ENCODE results near the gene ZNF862. TPM values are rescaled to one million over a fixed set of nuclear protein-coding genes. Genes with fewer than 3 reads are reported as not detected.
A peak's percentile ranks its signal among the peaks of the same experiment; 100 is the strongest.

Gene ZNF862
- total and polyA plus RNA-seq, 10 of the 15 experiments (the other 5 are each of a cell fraction or from before 2014, with no cell fraction given), result 0.49 to 7.7 (median 3.5) TPM

GRCh38 chr7:149846436-149847046 is 8.4 kb downstream of the ZNF862 start:
- intact Hi-C loops (cut with micrococcal nuclease; ENCODE audit: unreplicated experiment) (no loop called here), in situ Hi-C loops (cut with MboI) (no loop called here)
- no peak overlapping the region for H3K9ac ChIP-seq (ENCODE audit: control insufficient read depth, insufficient read depth, low read length)
- BruUV-seq (replicated peaks), result no TSS peak
- no peaks in the 10 kb centered on the region for H3K36me3 ChIP-seq (ENCODE audit: control insufficient read depth in 2 of 2, insufficient read depth in 2 of 2, low read length in 1 of 2)
- WGBS (ENCODE audit: insufficient coverage, insufficient replicate concordance, low lambda C conversion rate, missing lambda C conversion rate), result 21% methylated on average over 3 of the region's 3 CpGs
- SMC1A ChIA-PET (ENCODE audit: uncharacterized antibody, unreplicated experiment), result interaction anchor here (1.0 to 1.3 kb wide), 2 partner anchors 8 to 24 kb away, joined by 4 to 5 read pairs; partner anchors contain the start of gene ZNF862
- H3K79me2 ChIP-seq (ENCODE audit: control insufficient read depth, insufficient read depth, low read length), result no peaks in the 10 kb centered on the region
- no peaks in the 10 kb centered on the region for H3K9me3 ChIP-seq (replicated peaks; ENCODE audit: control insufficient read depth, insufficient read depth, low read length)
- POLR2A ChIA-PET, result interaction anchor here (0.6 to 1.2 kb wide), 2 partner anchors 182 to 1786 kb away, joined by 3 read pairs; no protein-coding TSS in a partner anchor
- H3K4me3 ChIP-seq, result no peak overlapping the region
- no peak overlapping the region for H2AFZ ChIP-seq (ENCODE audit: control insufficient read depth, low read depth, low read length)
- 0 out of 2 replicates have a peak overlapping the region, but pooled peaks have one; percentile 13 for H3K27ac ChIP-seq (ENCODE audit: control insufficient read depth, insufficient read depth)
- peak; percentile 96 for ATAC-seq
- peak overlapping the region; percentile 44; the same call in 1 of the 2 replicates for H3K4me2 ChIP-seq (ENCODE audit: control insufficient read depth, insufficient read depth)
- no peaks in the 10 kb centered on the region for H3K27me3 ChIP-seq (replicated peaks in 1 of 2; ENCODE audit: control insufficient read depth in 2 of 2, insufficient read depth in 2 of 2, low read length in 1 of 2)
- peak; percentile 38 for DNase-seq (ENCODE audit: low read depth, low spot score)
- no peaks in the 10 kb centered on the region for H4K20me1 ChIP-seq (ENCODE audit: control insufficient read depth, insufficient read depth)
- peak; percentile 57 for FAIRE-seq
- CTCF ChIA-PET, result interaction anchor here (0.6 to 1.3 kb wide), 2 partner anchors 9 to 37 kb away, joined by 3 to 4 read pairs; no protein-coding TSS in a partner anchor
- RAD21 ChIA-PET (ENCODE audit: unreplicated experiment), result interaction anchor here (0.6 to 0.9 kb wide), 2 partner anchors 8 to 25 kb away, joined by 3 read pairs; partner anchors contain the start of gene ZNF862
- peaks cover 11% of the 10 kb centered on the region for H3K4me1 ChIP-seq (ENCODE audit: control insufficient read depth, insufficient read depth, low read length)
- TF ChIP-seq ZNF207 (IDR thresholded peaks at IDR 0.05; ENCODE audit: borderline replicate concordance) (no peak), IRF4 (IDR thresholded peaks at IDR 0.05; ENCODE audit: low read depth, low read length) (0 out of 2 replicates have a peak, but pooled peaks have one; percentile 24), SUZ12 (IDR thresholded peaks at IDR 0.05; ENCODE audit: unreplicated experiment) (no peak), CBX5 (IDR thresholded peaks at IDR 0.05; ENCODE audit: low read depth) (no peak), RUNX3 (IDR thresholded peaks at IDR 0.05; ENCODE audit: low read length) (peak; percentile 62), EP300 (IDR thresholded peaks at IDR 0.05; ENCODE audit: borderline replicate concordance in 1 of 2, control insufficient read depth in 1 of 2, low read depth in 2 of 2, low read length in 2 of 2) (no peak), MEF2A (IDR thresholded peaks at IDR 0.05; ENCODE audit: insufficient read depth, low read depth, low read length) (no peak), E4F1 (IDR thresholded peaks at IDR 0.05; ENCODE audit: borderline replicate concordance, partially characterized antibody) (no peak), CREM (IDR thresholded peaks at IDR 0.05; ENCODE audit: low read depth) (no peak), BRCA1 (IDR thresholded peaks at IDR 0.05; ENCODE audit: low read depth, low read length) (no peak), ELK1 (IDR thresholded peaks at IDR 0.05; ENCODE audit: low read depth, low read length) (no peak), IKZF2 (IDR thresholded peaks at IDR 0.05) (peak in 1 of 2 experiments; percentile 33; a peak in 1 of 4 replicates), BMI1 (IDR thresholded peaks at IDR 0.05; ENCODE audit: borderline replicate concordance) (no peak), TCF3 (IDR thresholded peaks at IDR 0.05; ENCODE audit: borderline replicate concordance, insufficient read depth, low read depth, low read length) (no peak)
- TF ChIP-seq, protein P1, sequence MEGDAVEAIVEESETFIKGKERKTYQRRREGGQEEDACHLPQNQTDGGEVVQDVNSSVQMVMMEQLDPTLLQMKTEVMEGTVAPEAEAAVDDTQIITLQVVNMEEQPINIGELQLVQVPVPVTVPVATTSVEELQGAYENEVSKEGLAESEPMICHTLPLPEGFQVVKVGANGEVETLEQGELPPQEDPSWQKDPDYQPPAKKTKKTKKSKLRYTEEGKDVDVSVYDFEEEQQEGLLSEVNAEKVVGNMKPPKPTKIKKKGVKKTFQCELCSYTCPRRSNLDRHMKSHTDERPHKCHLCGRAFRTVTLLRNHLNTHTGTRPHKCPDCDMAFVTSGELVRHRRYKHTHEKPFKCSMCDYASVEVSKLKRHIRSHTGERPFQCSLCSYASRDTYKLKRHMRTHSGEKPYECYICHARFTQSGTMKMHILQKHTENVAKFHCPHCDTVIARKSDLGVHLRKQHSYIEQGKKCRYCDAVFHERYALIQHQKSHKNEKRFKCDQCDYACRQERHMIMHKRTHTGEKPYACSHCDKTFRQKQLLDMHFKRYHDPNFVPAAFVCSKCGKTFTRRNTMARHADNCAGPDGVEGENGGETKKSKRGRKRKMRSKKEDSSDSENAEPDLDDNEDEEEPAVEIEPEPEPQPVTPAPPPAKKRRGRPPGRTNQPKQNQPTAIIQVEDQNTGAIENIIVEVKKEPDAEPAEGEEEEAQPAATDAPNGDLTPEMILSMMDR (IDR thresholded peaks at IDR 0.05 in 2 of 3, conservative IDR thresholded peaks at IDR 0.05 in 1 of 3; ENCODE audit: control insufficient read depth in 2 of 3, extremely low read depth in 1 of 3, insufficient read depth in 1 of 3, low read depth in 3 of 3, low read length in 3 of 3), result no peak
- TF ChIP-seq, protein P2, sequence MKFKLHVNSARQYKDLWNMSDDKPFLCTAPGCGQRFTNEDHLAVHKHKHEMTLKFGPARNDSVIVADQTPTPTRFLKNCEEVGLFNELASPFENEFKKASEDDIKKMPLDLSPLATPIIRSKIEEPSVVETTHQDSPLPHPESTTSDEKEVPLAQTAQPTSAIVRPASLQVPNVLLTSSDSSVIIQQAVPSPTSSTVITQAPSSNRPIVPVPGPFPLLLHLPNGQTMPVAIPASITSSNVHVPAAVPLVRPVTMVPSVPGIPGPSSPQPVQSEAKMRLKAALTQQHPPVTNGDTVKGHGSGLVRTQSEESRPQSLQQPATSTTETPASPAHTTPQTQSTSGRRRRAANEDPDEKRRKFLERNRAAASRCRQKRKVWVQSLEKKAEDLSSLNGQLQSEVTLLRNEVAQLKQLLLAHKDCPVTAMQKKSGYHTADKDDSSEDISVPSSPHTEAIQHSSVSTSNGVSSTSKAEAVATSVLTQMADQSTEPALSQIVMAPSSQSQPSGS (IDR thresholded peaks at IDR 0.05; ENCODE audit: low read length), result 0 out of 2 replicates have a peak, but pooled peaks have one; percentile 28

All from GM12878 (cell line).